ENCODE measurements around the gene OR9Q1. TPM values are rescaled to one million over a fixed set of nuclear protein-coding genes. Genes with fewer than 3 reads are reported as not detected.
A peak's percentile ranks its signal among the peaks of the same experiment; 100 is the strongest.

The OR9Q1 gene
- total and polyA plus RNA-seq, 2 experiments from 2014 or later = not detected

DNA sequence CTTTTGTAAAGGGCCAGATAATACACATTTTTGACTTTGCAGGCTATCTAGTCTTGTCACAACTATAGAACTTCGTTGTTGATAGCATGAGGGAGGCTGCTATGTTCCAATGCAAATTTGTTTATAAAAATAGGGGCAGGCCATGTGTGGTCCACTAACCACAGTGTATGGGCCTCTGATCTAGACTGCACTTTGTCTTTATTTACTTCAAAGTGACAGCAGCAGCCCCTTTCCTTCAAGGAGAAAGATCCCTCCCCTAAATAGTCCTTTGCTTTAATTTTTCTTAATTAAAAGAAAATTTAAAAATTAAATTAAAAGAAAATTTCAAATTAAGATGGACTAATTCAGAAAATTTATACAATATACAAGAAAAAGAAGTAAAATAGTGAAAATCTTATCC, 49.5 kb upstream of the OR9Q1 start (continued):
- no peak for TF ChIP-seq ETS1 (IDR thresholded peaks at IDR 0.05)
- TF ChIP-seq EZH2phosphoT487 (IDR thresholded peaks at IDR 0.05; ENCODE audit: unreplicated experiment) = no peak

DNA sequence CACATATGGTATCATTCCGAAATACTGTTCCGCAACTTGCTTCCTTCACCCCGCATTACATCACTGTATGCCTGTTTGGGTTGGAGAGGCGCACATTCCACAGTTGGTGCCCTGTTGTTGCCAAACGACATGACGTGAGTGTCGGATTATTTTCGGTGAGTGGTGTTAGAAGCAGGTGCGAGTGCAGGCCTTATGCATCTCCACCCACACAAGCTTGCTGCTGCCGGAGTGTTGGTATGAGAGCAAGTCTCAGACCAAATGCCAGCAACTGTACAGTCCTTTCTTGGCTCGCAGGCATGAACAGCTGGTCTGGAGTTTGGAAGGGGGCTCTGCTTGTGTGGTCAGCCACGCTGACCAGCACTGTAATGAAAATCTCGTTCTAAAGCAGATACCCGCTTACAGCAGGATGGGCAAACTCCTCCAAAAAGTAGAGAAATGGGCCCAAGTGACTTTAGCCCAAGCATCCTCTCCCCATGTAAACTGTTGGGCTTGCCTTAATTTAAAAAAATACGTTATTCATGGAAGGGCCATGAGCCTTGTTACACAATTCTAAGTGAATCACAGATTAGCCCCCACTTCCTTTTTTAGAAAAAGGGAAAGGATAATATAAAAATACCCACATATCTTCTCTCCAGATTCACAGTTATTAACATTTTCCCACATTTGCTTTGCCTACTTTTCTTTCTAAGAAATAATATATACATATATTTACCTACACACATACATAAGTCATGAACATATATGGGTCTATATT, 48.7 kb upstream of the OR9Q1 start:
- no peak overlapping the region for H3K27ac Mint-ChIP-seq
- no peaks in the 10 kb centered on the region for H3K27me3 ChIP-seq (ENCODE audit: insufficient read depth)
- H3K4me1 ChIP-seq (ENCODE audit: insufficient read depth) = no peaks in the 10 kb centered on the region
- H4K20me1 ChIP-seq (replicated peaks; ENCODE audit: insufficient read depth) = no peaks in the 10 kb centered on the region
- H3K4me3 ChIP-seq = no peak overlapping the region
- H3K4me3 Mint-ChIP-seq = no peak overlapping the region
- H3K9me3 Mint-ChIP-seq = no peaks in the 10 kb centered on the region
- DNase-seq (ENCODE audit: low spot score) (no peak), ATAC-seq (no peak)
- peaks cover 2% of the 10 kb centered on the region for H3K27me3 Mint-ChIP-seq (ENCODE audit: insufficient read depth, low read depth, poor library complexity)
- H3K36me3 Mint-ChIP-seq (ENCODE audit: low read depth) = no peaks in the 10 kb centered on the region
- no peaks in the 10 kb centered on the region for H3F3A ChIP-seq (replicated peaks; ENCODE audit: low read depth)
- no peaks in the 10 kb centered on the region for H3K36me3 ChIP-seq (ENCODE audit: insufficient read depth)
- no peaks in the 10 kb centered on the region for H3K79me2 ChIP-seq (replicated peaks; ENCODE audit: insufficient read depth)
- H3K27ac ChIP-seq (ENCODE audit: low read depth) = no peak overlapping the region
- H2AFZ ChIP-seq = 0 out of 2 replicates have a peak overlapping the region, but pooled peaks have one; percentile 14
- H3K4me1 Mint-ChIP-seq = peaks cover 11% of the 10 kb centered on the region; the same call in 1 of the 3 replicates
- peaks cover 10% of the 10 kb centered on the region for H3K9me2 ChIP-seq (ENCODE audit: insufficient read depth)
- H3K4me2 ChIP-seq = no peak overlapping the region
- no peak for TF ChIP-seq STAT1 (IDR thresholded peaks at IDR 0.05; ENCODE audit: unreplicated experiment)
- TF ChIP-seq ETS1 (IDR thresholded peaks at IDR 0.05) = no peak
- TF ChIP-seq NANOG (IDR thresholded peaks at IDR 0.05; ENCODE audit: borderline replicate concordance) = no peak
- TF ChIP-seq CREB1 (CRISPR knock-in tag; IDR thresholded peaks at IDR 0.05; ENCODE audit: low read depth) = no peak
- TF ChIP-seq, protein P1, sequence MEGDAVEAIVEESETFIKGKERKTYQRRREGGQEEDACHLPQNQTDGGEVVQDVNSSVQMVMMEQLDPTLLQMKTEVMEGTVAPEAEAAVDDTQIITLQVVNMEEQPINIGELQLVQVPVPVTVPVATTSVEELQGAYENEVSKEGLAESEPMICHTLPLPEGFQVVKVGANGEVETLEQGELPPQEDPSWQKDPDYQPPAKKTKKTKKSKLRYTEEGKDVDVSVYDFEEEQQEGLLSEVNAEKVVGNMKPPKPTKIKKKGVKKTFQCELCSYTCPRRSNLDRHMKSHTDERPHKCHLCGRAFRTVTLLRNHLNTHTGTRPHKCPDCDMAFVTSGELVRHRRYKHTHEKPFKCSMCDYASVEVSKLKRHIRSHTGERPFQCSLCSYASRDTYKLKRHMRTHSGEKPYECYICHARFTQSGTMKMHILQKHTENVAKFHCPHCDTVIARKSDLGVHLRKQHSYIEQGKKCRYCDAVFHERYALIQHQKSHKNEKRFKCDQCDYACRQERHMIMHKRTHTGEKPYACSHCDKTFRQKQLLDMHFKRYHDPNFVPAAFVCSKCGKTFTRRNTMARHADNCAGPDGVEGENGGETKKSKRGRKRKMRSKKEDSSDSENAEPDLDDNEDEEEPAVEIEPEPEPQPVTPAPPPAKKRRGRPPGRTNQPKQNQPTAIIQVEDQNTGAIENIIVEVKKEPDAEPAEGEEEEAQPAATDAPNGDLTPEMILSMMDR (conservative IDR thresholded peaks at IDR 0.05; ENCODE audit: low read depth in 2 of 2) = no peak
- no peak for TF ChIP-seq ZNF462 (CRISPR knock-in tag; IDR thresholded peaks at IDR 0.05)
- TF ChIP-seq REST (IDR thresholded peaks at IDR 0.05; ENCODE audit: unreplicated experiment) = no peak
- no peak for TF ChIP-seq POLR2AphosphoS5 (IDR thresholded peaks at IDR 0.05; ENCODE audit: low read depth)
- TF ChIP-seq JUNB (IDR thresholded peaks at IDR 0.05; ENCODE audit: unreplicated experiment) = no peak

Data from GM23338 (cell line).